ENCODE data around the gene PLEKHG5. TPM values are rescaled to one million over a fixed set of nuclear protein-coding genes. Genes with fewer than 3 reads are reported as not detected.

The PLEKHG5 gene
- polyA plus RNA-seq, 2 of the 4 experiments (the other 2 are of a cell fraction): 0.84 to 3.1 TPM

GRCh38 chr1:6487804-6488484 lies 3.5 kb downstream of the PLEKHG5 start:
- ATAC-seq (no peak), DNase-seq (ENCODE audit: low read depth in 1 of 2, low spot score in 1 of 2) (no peak), FAIRE-seq (no peak)
- H3K27ac ChIP-seq: no peak overlapping the region
- ChIA-PET POLR2A (no interaction called here), CTCF (interaction anchor here (0.7 to 4.6 kb wide), 12 partner anchors 12 to 160 kb away, joined by 3 to 54 read pairs (median 4); no protein-coding TSS in a partner anchor)
- H3K4me1 ChIP-seq: peaks cover 23% of the 10 kb centered on the region
- WGBS (ENCODE audit: missing lambda C conversion rate): 93% methylated on average over 10 of the region's 14 CpGs
- H3K9me3 ChIP-seq: no peaks in the 10 kb centered on the region
- no peak overlapping the region for H3K4me3 ChIP-seq
- TF ChIP-seq MAX (IDR thresholded peaks at IDR 0.05): no peak
- no peak for TF ChIP-seq NR3C1 (IDR thresholded peaks at IDR 0.05)
- TF ChIP-seq ZFP36 (IDR thresholded peaks at IDR 0.05; ENCODE audit: borderline replicate concordance, partially characterized antibody): no peak
- TF ChIP-seq HOXB13 (CRISPR knock-in tag; IDR thresholded peaks at IDR 0.05; ENCODE audit: low read depth): no peak
- TF ChIP-seq EHMT2 (IDR thresholded peaks at IDR 0.05; ENCODE audit: low read depth): no peak
- TF ChIP-seq RCOR1 (IDR thresholded peaks at IDR 0.05; ENCODE audit: low read depth, low read length): no peak
- TF ChIP-seq POLR2A (IDR thresholded peaks at IDR 0.05; ENCODE audit: low read length): no peak
- TF ChIP-seq ZSCAN20 (CRISPR knock-in tag; IDR thresholded peaks at IDR 0.05): no peak
- no peak for TF ChIP-seq ATOH8 (CRISPR knock-in tag; IDR thresholded peaks at IDR 0.05; ENCODE audit: low read depth)
- TF ChIP-seq ZNF302 (CRISPR knock-in tag; IDR thresholded peaks at IDR 0.05): no peak
- no peak for TF ChIP-seq MYC (IDR thresholded peaks at IDR 0.05; ENCODE audit: borderline replicate concordance, low read length)
- TF ChIP-seq MAFK (IDR thresholded peaks at IDR 0.05; ENCODE audit: partially characterized antibody): no peak
- TF ChIP-seq HMGXB4 (CRISPR knock-in tag; IDR thresholded peaks at IDR 0.05; ENCODE audit: borderline replicate concordance): no peak
- TF ChIP-seq FOSL2 (IDR thresholded peaks at IDR 0.05): no peak
- no peak for TF ChIP-seq FOSL2 (CRISPR knock-in tag; IDR thresholded peaks at IDR 0.05)
- no peak for TF ChIP-seq TFCP2L1 (CRISPR knock-in tag; IDR thresholded peaks at IDR 0.05)
- TF ChIP-seq NPAS2 (CRISPR knock-in tag; IDR thresholded peaks at IDR 0.05; ENCODE audit: borderline replicate concordance): no peak
- no peak for TF ChIP-seq REST (IDR thresholded peaks at IDR 0.05)
- no peak for TF ChIP-seq SREBF2 (IDR thresholded peaks at IDR 0.05)
- no peak overlapping the region for H3K4me2 ChIP-seq

GRCh38 chr1:6486433-6487011 lies 4.9 kb downstream of the PLEKHG5 start:
- Histone ChIP-seq H3K4me1 (peaks cover 16% of the 10 kb centered on the region), H3K4me3 (no peak overlapping the region), H3K4me2 (peak overlapping the region; percentile 52), H3K27ac (0 out of 6 replicates have a peak overlapping the region, but pooled peaks of 1 of the 2 experiments have one; percentile 49), H3K9me3 (no peaks in the 10 kb centered on the region)
- peak; percentile 52 to 77; a peak in 5 of 6 replicates for ATAC-seq
- DNase-seq (ENCODE audit: low read depth in 1 of 2, low spot score in 1 of 2): peak; percentile 77 to 78
- POLR2A ChIA-PET: no interaction called here
- WGBS (ENCODE audit: missing lambda C conversion rate): 33% methylated on average over 7 of the region's 15 CpGs
- CTCF ChIA-PET: interaction anchor here (0.6 to 4.2 kb wide), 24 partner anchors 9 to 161 kb away, joined by 3 to 35 read pairs (median 4); partner anchors contain the start of genes NOL9 and TAS1R1
- TF ChIP-seq CTCF (IDR thresholded peaks at IDR 0.05) (peak; percentile 62), SMC3 (IDR thresholded peaks at IDR 0.05) (peak; percentile 43; the same call in 2 of the 3 replicates), RAD21 (conservative IDR thresholded peaks at IDR 0.05 in 1 of 2, IDR thresholded peaks at IDR 0.05 in 1 of 2) (peak; percentile 39 to 49; a peak in 4 of 5 replicates), JUNB (IDR thresholded peaks at IDR 0.05) (no peak)
- no peak for FAIRE-seq
